Hepatocyte (in vitro differentiated cells): ENCODE data around the gene DCST2. TPM values are rescaled to one million over a fixed set of nuclear protein-coding genes. Genes with fewer than 3 reads are reported as not detected.
"Not testable (repeated sequence)": the region's sequence is repeated elsewhere in the genome, so short reads cannot be mapped to it uniquely, and the experiment has no call there.

Experiments used
- DNase-seq: peaks from one replicate; pipeline ENCODE4 v3.0.0-alpha.2; 2016; ENCODE audit warnings: low spot score
- H2AFZ ChIP-seq: fragments of 200-600 bp; sonication (generic); 2 replicates; pipeline ENCODE4 v1.6.0; 2016; ENCODE audit warnings: antibody characterized with exemption, mild to moderate bottlenecking
- H3K27ac ChIP-seq: fragments of 200-600 bp; sonication (generic); 2 replicates; pipeline ENCODE4 v1.5.1; 2016; ENCODE audit warnings: mild to moderate bottlenecking
- H3K27me3 ChIP-seq: fragments of 200-600 bp; sonication (generic); 2 replicates; pipeline ENCODE4 v1.6.1; 2016
- H3K36me3 ChIP-seq: fragments of 200-600 bp; sonication (generic); replicated peaks from 2 replicates; pipeline ENCODE4 v1.5.1; 2016; ENCODE audit warnings: low read depth; ENCODE audit not compliant: insufficient read depth
- H3K4me1 ChIP-seq: fragments of 200-600 bp; sonication (generic); 2 replicates; pipeline ENCODE4 v1.5.1; 2016; ENCODE audit warnings: mild to moderate bottlenecking, moderate library complexity; ENCODE audit not compliant: insufficient read depth
- H3K4me2 ChIP-seq: fragments of 200-600 bp; sonication (generic); 2 replicates; pipeline ENCODE4 v1.6.0; 2016
- H3K4me3 ChIP-seq: fragments of 200-600 bp; sonication (generic); 2 replicates; pipeline ENCODE4 v1.5.1; 2016; ENCODE audit warnings: mild to moderate bottlenecking
- H3K79me2 ChIP-seq: fragments of 200-600 bp; sonication (generic); 2 replicates; pipeline ENCODE4 v1.6.0; 2017; ENCODE audit warnings: mild to moderate bottlenecking
- H3K9me2 ChIP-seq: fragments of 200-600 bp; sonication (generic); replicated peaks from 2 replicates; pipeline ENCODE4 v1.6.0; 2017; ENCODE audit warnings: mild to moderate bottlenecking; ENCODE audit not compliant: insufficient read depth
- H3K9me3 ChIP-seq: fragments of 200-600 bp; sonication (generic); 2 replicates; pipeline ENCODE4 v1.5.1; 2016; ENCODE audit warnings: low read depth, mild to moderate bottlenecking
- H4K20me1 ChIP-seq: fragments of 200-600 bp; sonication (generic); 2 replicates; pipeline ENCODE4 v1.6.0; 2016; ENCODE audit warnings: mild to moderate bottlenecking; ENCODE audit not compliant: insufficient read depth, poor library complexity, severe bottlenecking
- CTCF ChIP-seq: fragments of 200-600 bp; sonication (generic); IDR thresholded peaks from 2 replicates; pipeline ENCODE4 v1.5.1; 2016; ENCODE audit warnings: antibody characterized with exemption, mild to moderate bottlenecking; ENCODE audit not compliant: poor library complexity
- EZH2 ChIP-seq: fragments of 200-600 bp; sonication (generic); IDR thresholded peaks from 2 replicates; pipeline ENCODE4 v1.6.1; 2016; ENCODE audit warnings: antibody characterized with exemption, mild to moderate bottlenecking, borderline replicate concordance
- EZH2phosphoT487 ChIP-seq: fragments of 200-600 bp; sonication (generic); IDR thresholded peaks from one replicate; pipeline ENCODE4 v1.6.1; 2018; ENCODE audit warnings: antibody characterized with exemption, mild to moderate bottlenecking, low read depth, moderate library complexity; ENCODE audit not compliant: unreplicated experiment, severe bottlenecking
- WGBS: methylation state at CpG from one replicate; pipeline ENCODE4 v1.1.6; 2016; ENCODE audit warnings: low lambda C conversion rate; ENCODE audit errors: missing lambda C conversion rate; 5-methylcytosine and 5-hydroxymethylcytosine counted together
- polyA plus RNA-seq: library from polyadenylated mRNA; unstranded; fragments of >200 nt; fragmentation: Nextera tagmentation; extraction: Ambion mirVana; gene quantifications from 2 replicates; pipeline ENCODE4 v1.2.1, GENCODE V29; 2016
- total RNA-seq: library from RNA; depleted of rRNA; stranded (reverse); fragments of >200 nt; gene quantifications from 2 replicates; pipeline ENCODE4 v1.2.3, GENCODE V29; 2014

The DCST2 gene
- total and polyA plus RNA-seq, 2 experiments from 2014 or later: 0.47 to 1.6 TPM

GRCh38 chr1:154987326-154987725, 46.3 kb downstream of the DCST2 start:
- TF ChIP-seq EZH2 (no peak), CTCF (no peak), EZH2phosphoT487 (no peak)
- no peak for DNase-seq
- Histone ChIP-seq H4K20me1 (no peaks in the 10 kb centered on the region), H3K9me3 (no peaks in the 10 kb centered on the region), H3K36me3 (no peaks in the 10 kb centered on the region), H3K4me3 (no peak overlapping the region), H3K27ac (no peak overlapping the region), H2AFZ (no peak overlapping the region), H3K4me1 (peaks cover 11% of the 10 kb centered on the region), H3K27me3 (no peaks in the 10 kb centered on the region), H3K4me2 (no peak overlapping the region), H3K79me2 (peaks cover 40% of the 10 kb centered on the region), H3K9me2 (no peaks in the 10 kb centered on the region)
- 93% methylated on average over 6 of the region's 6 CpGs for WGBS

- not testable (repeated sequence) for DNase-seq, H3K36me3 ChIP-seq, H3K4me2 ChIP-seq, H3K27ac ChIP-seq, H3K9me3 ChIP-seq, H3K27me3 ChIP-seq, H4K20me1 ChIP-seq, H2AFZ ChIP-seq, H3K4me3 ChIP-seq, H3K9me2 ChIP-seq
- 98% methylated on average over 4 of the region's 4 CpGs for WGBS
- Histone ChIP-seq H3K79me2 (peaks cover 41% of the 10 kb centered on the region), H3K4me1 (peaks cover 11% of the 10 kb centered on the region)
Measured at GRCh38 chr1:154986736-154987135, 46.8 kb downstream of the DCST2 start.

DNA sequence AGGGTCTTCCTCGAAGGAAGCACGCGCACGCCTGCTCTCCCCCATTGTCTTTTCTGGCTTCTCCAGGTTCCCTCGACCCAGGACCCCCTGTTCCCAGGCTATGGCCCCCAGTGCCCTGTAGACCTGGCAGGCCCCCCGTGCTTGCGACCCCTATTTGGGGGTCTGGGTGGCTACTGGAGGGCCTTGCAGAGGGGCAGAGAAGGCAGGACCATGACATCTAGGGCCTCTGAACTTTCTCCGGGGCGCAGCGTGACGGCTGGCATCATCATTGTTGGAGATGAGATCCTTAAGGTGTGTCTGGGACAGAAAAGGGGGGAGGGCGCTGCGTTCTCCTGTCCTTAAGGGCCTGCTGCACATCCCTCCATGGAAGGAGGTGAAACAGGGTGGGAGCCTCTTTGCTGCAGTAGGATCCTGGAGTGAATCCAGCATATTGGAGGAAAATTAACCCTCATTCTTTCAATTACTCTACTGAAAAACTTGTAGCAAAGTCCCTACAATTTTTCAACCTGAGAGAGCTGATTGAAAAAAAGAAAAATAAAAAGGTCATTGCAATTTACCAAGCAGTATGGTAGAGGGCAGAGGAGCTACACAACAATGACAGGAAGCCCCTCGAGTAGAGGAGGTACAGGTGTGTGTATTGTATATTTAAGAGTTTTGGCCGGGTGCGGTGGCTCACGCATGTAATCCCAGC, 49.7 kb downstream of the DCST2 start:
- Histone ChIP-seq H3K36me3 (no peaks in the 10 kb centered on the region), H2AFZ (no peak overlapping the region), H3K9me3 (no peaks in the 10 kb centered on the region), H3K79me2 (peaks cover 48% of the 10 kb centered on the region), H3K9me2 (no peaks in the 10 kb centered on the region), H3K4me2 (peak overlapping the region; percentile 95), H3K27ac (peak overlapping the region; percentile 49), H4K20me1 (no peaks in the 10 kb centered on the region), H3K4me3 (peak overlapping the region; percentile 46), H3K4me1 (peaks cover 11% of the 10 kb centered on the region), H3K27me3 (no peaks in the 10 kb centered on the region)
- WGBS: 17% methylated on average over 17 of the region's 17 CpGs
- no peak for TF ChIP-seq EZH2phosphoT487
- TF ChIP-seq CTCF: no peak
- no peak for TF ChIP-seq EZH2
- DNase-seq: no peak

DNA sequence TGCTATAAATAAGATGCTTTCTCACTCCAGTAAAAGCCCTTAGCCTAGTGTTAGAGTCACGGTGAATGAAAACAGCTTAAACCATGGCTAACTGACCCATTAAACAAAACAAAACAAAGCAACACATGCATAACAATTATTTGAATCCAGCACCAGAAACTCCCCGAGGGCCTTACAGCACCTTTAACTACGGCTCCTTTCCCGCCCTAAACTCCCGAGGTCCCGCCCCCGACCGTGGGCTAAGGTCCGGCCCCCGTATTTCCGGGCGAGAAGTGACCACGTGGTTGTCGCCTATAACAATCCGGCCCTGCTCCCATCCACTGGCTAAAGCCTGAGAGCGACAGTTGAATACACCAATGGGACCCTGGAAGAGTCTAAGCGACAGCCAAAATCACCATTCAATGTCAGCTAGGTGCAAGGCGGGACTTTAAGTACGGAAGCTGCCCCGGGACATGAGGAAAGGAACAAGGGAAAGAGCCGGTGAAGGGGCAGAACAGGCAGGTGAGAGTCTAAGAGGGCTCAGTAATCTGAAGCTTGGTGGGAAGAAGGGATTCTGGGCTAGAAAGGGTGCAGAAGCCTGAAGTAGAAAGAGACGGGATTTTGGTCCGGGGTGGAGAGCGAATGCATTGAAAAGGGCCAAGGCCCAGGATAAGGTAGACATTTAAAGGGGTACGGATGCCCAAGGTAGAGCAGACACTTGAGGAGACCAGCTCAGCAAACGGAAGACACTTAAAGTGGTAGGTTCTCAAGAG, 50.5 kb downstream of the DCST2 start, which contains the start of gene FLAD1:
FLAD1 (plus strand) TSS at position 448 of the 752 bp plus-strand sequence. CDS start 351 bp downstream, outside the sequence.
- Histone ChIP-seq H4K20me1 (no peaks in the 10 kb centered on the region), H3K79me2 (peaks cover 52% of the 10 kb centered on the region), H3K4me2 (peak within 1 kb of the TSS; percentile 95), H3K27ac (peak within 1 kb of the TSS; percentile 49), H3K9me2 (no peaks in the 10 kb centered on the region), H3K9me3 (no peaks in the 10 kb centered on the region), H3K27me3 (no peaks in the 10 kb centered on the region), H3K4me1 (peaks cover 11% of the 10 kb centered on the region), H2AFZ (peak within 1 kb of the TSS; percentile 26), H3K4me3 (peak within 1 kb of the TSS; percentile 46), H3K36me3 (no peaks in the 10 kb centered on the region)
- TF ChIP-seq EZH2 (no peak), EZH2phosphoT487 (no peak), CTCF (no peak)
- under 1% methylated on average over 26 of the region's 26 CpGs for WGBS
- peak; percentile 99 for DNase-seq
